H1 (cell line): Measurements from ENCODE around the gene TUT7.

Source experiments
- SP4 ChIP-seq: IDR thresholded peaks from 2 replicates; pipeline ENCODE4 v1.6.1; 2012; ENCODE audit warnings: low read length, inconsistent platforms
- ZNF274 ChIP-seq: IDR thresholded peaks from 2 replicates; pipeline ENCODE4 v1.7.0; 2012; ENCODE audit warnings: low read length, borderline replicate concordance; ENCODE audit errors: extremely low read depth

DNA sequence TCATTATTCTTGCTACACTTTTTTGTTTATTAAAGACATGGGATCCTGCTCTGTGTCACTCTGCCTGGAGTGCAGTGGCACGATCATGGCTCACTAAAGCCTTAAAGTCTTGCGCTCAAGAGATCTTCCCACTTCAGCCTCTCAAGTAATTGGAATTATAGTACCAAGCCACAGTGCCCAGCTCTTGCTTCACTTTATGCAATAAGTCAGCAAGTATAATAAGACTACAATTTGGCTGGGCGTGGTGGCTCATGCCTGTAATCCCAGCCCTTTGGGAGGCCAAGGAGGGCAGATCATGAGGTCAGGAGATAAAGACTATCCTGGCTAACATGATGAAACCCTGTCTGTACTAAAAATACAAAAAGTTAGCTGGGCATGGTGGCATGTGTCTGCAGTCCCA lies 100.6 kb downstream of the TUT7 start:
- no peak for TF ChIP-seq ZNF274
- no peak for TF ChIP-seq SP4
